IMR-90 (cell line): ENCODE measurements around the gene RASGEF1C. TPM values are rescaled to one million over a fixed set of nuclear protein-coding genes. Genes with fewer than 3 reads are reported as not detected.

Experiments
- ATAC-seq: fragments of 200-7000 bp; cut with Tn5 transposase; 2 replicates; pipeline ENCODE4 v1.9.1; 2020; ENCODE audit warnings: low read depth, mild to moderate bottlenecking, moderate library complexity
- BruUV-seq: library from RNA; stranded (reverse); fragments of 400-500 nt; replicated peaks from 2 replicates; lab custom pipeline; 2021; lab: Mats Ljungman, UMichigan
- CTCF ChIA-PET: fragments of 300-600 bp; formaldehyde crosslinking; extraction: SDS; loops from one replicate; lab custom pipeline; 2021; ENCODE audit warnings: antibody characterized with exemption; lab: Yijun Ruan, JAX
- POLR2A ChIA-PET: fragments of 300-600 bp; sonication (Branson Sonifier 250); formaldehyde crosslinking; loops from one replicate; lab custom pipeline; 2022; ENCODE audit warnings: antibody characterized with exemption; ENCODE audit not compliant: unreplicated experiment; lab: Charles Lee
- DNase-seq: peaks from one replicate; pipeline ENCODE4 v3.0.0; 2013
- H2AFZ ChIP-seq: replicated peaks from 2 replicates; pipeline ENCODE3; 2013; ENCODE audit warnings: low read length, mild to moderate bottlenecking; ENCODE audit not compliant: poor library complexity
- H2AK5ac ChIP-seq: 2 replicates; pipeline ENCODE4 v1.6.1; 2013; ENCODE audit warnings: low read depth, low read length, inconsistent platforms
- H2AK9ac ChIP-seq: replicated peaks from 2 replicates; pipeline ENCODE3; 2013; ENCODE audit warnings: mild to moderate bottlenecking, low read depth, low read length, moderate library complexity; ENCODE audit not compliant: poor library complexity
- H2BK120ac ChIP-seq: 2 replicates; pipeline ENCODE4 v1.6.1; 2013; ENCODE audit warnings: low read depth, low read length, inconsistent platforms
- H2BK15ac ChIP-seq: 3 replicates; pipeline ENCODE4 v1.6.1; 2013; ENCODE audit warnings: low read depth, low read length, inconsistent platforms
- H2BK20ac ChIP-seq: 2 replicates; pipeline ENCODE4 v1.6.1; 2013; ENCODE audit warnings: low read depth, mild to moderate bottlenecking, inconsistent platforms, low read length, moderate library complexity
- H2BK5ac ChIP-seq: 2 replicates; pipeline ENCODE4 v1.6.1; 2013; ENCODE audit warnings: mild to moderate bottlenecking, low read depth, low read length, inconsistent platforms; ENCODE audit not compliant: poor library complexity, severe bottlenecking
- H3K14ac ChIP-seq: replicated peaks from 2 replicates; pipeline ENCODE4 v1.6.1; 2013; ENCODE audit warnings: low read depth, low read length, inconsistent platforms
- H3K18ac ChIP-seq: 2 replicates; pipeline ENCODE4 v1.6.1; 2013; ENCODE audit warnings: low read depth, low read length, control low read depth
- H3K23ac ChIP-seq: 2 replicates; pipeline ENCODE4 v1.6.1; 2013; ENCODE audit warnings: low read depth, low read length, inconsistent platforms
- H3K27ac ChIP-seq: 2 replicates; pipeline ENCODE4 v1.5.1; 2013; ENCODE audit warnings: mild to moderate bottlenecking, control low read depth, low read length; ENCODE audit not compliant: insufficient read depth
- H3K27me3 ChIP-seq: 2 replicates; pipeline ENCODE4 v1.6.1; 2013; ENCODE audit warnings: low read length; ENCODE audit not compliant: control insufficient read depth, insufficient read depth
- H3K36me3 ChIP-seq: 2 replicates; pipeline ENCODE4 v1.6.1; 2013; ENCODE audit warnings: low read length, mixed read lengths; ENCODE audit not compliant: control insufficient read depth, insufficient read depth
- H3K4ac ChIP-seq: 2 replicates; pipeline ENCODE4 v1.6.1; 2013; ENCODE audit warnings: low read depth, low read length, inconsistent platforms
- H3K4me1 ChIP-seq: 2 replicates; pipeline ENCODE4 v1.6.1; 2013; ENCODE audit warnings: low read length, mixed read lengths; ENCODE audit not compliant: control insufficient read depth, insufficient read depth
- H3K4me2 ChIP-seq: 2 replicates; pipeline ENCODE4 v1.6.1; 2013; ENCODE audit warnings: low read depth, mild to moderate bottlenecking, control low read depth, low read length, moderate library complexity
- H3K4me3 ChIP-seq: 2 replicates; pipeline ENCODE4 v1.5.1; 2013; ENCODE audit warnings: low read depth, mild to moderate bottlenecking, control low read depth, low read length, moderate library complexity; ENCODE audit not compliant: insufficient read depth
- H3K56ac ChIP-seq: 2 replicates; pipeline ENCODE4 v1.6.1; 2013; ENCODE audit warnings: low read length, inconsistent platforms; ENCODE audit not compliant: insufficient read depth; ENCODE audit errors: extremely low read depth
- H3K79me1 ChIP-seq, 2 experiments: 2 replicates each; pipeline ENCODE4 v1.6.1; 2013; ENCODE audit warnings: low read length in 2 of 2, inconsistent platforms in 1 of 2, low read depth in 1 of 2
- H3K9ac ChIP-seq: 2 replicates; pipeline ENCODE4 v1.6.1; 2013; ENCODE audit warnings: low read depth, low read length, control low read depth
- H3K9me1 ChIP-seq: 2 replicates; pipeline ENCODE4 v1.6.1; 2013; ENCODE audit warnings: low read length, inconsistent platforms; ENCODE audit not compliant: insufficient read depth
- H3K9me3 ChIP-seq: 2 replicates; pipeline ENCODE4 v1.6.1; 2013; ENCODE audit warnings: low read length; ENCODE audit not compliant: control insufficient read depth, insufficient read depth
- H4K20me1 ChIP-seq: 2 replicates; pipeline ENCODE4 v1.6.1; 2013; ENCODE audit warnings: low read length, inconsistent platforms; ENCODE audit not compliant: insufficient read depth
- H4K5ac ChIP-seq: 2 replicates; pipeline ENCODE4 v1.6.1; 2013; ENCODE audit warnings: mild to moderate bottlenecking, low read depth, low read length, control low read depth
- H4K8ac ChIP-seq, 2 experiments: 2 replicates each; pipeline ENCODE4 v1.6.1; 2013; ENCODE audit warnings: low read depth in 2 of 2, low read length in 2 of 2, control low read depth in 1 of 2, inconsistent platforms in 1 of 2
- H4K91ac ChIP-seq: 2 replicates; pipeline ENCODE4 v1.6.1; 2013; ENCODE audit warnings: low read depth, low read length, inconsistent platforms; ENCODE audit not compliant: insufficient read depth
- BHLHE40 ChIP-seq: fragments of 150-350 bp; IDR thresholded peaks from 2 replicates; pipeline ENCODE4 v1.6.1; 2016; ENCODE audit warnings: mild to moderate bottlenecking, low read depth, low read length
- CEBPB ChIP-seq: IDR thresholded peaks from 2 replicates; pipeline ENCODE4 v1.6.1; 2012; ENCODE audit warnings: low read depth, low read length, improper control_type of control experiment
- CHD1 ChIP-seq: IDR thresholded peaks from 2 replicates; pipeline ENCODE4 v1.6.1; 2012; ENCODE audit warnings: low read depth, low read length, improper control_type of control experiment
- FOS ChIP-seq: fragments of 150-350 bp; IDR thresholded peaks from 2 replicates; pipeline ENCODE4 v1.6.1; 2016; ENCODE audit warnings: low read depth, low read length
- NFE2L2 ChIP-seq: fragments of 150-350 bp; IDR thresholded peaks from 2 replicates; pipeline ENCODE4 v1.6.1; 2016; ENCODE audit warnings: low read depth, mild to moderate bottlenecking, low read length
- POLR2A ChIP-seq: IDR thresholded peaks from 2 replicates; pipeline ENCODE4 v1.6.1; 2012; ENCODE audit warnings: mild to moderate bottlenecking, low read depth, low read length
- RAD21 ChIP-seq: IDR thresholded peaks from 2 replicates; pipeline ENCODE4 v1.6.1; 2012; ENCODE audit warnings: low read length, improper control_type of control experiment
- RFX5 ChIP-seq: IDR thresholded peaks from 2 replicates; pipeline ENCODE4 v1.8.0; 2012; ENCODE audit warnings: low read depth, mild to moderate bottlenecking, low read length, moderate library complexity
- SMC3 ChIP-seq: fragments of 150-350 bp; IDR thresholded peaks from 2 replicates; pipeline ENCODE4 v1.6.1; 2016; ENCODE audit warnings: low read depth, mild to moderate bottlenecking, antibody characterized with exemption, low read length, moderate library complexity
- WGBS, 2 experiments: methylation state at CpG; one replicate each; pipeline versions ENCODE4 v1.1.5 to v1.1.7; 2013; ENCODE audit warnings: missing lambda C conversion rate in 2 of 2; ENCODE audit not compliant: insufficient read length in 1 of 2; ENCODE audit errors: extremely low coverage in 2 of 2; 5-methylcytosine and 5-hydroxymethylcytosine counted together
- dilution Hi-C: fragments of 300-500 bp; cut with HindIII; formaldehyde crosslinking; loops from one replicate; pipeline ENCODE4 v1.14.3; 2018; ENCODE audit warnings: low sequenced_read_pairs; ENCODE audit not compliant: unreplicated experiment
- in situ Hi-C: fragments of 300-500 bp; cut with MboI; formaldehyde crosslinking; loops from 3 replicates; pipeline ENCODE4 v1.14.3; 2019; ENCODE audit warnings: low sequenced_read_pairs, inconsistent platforms, mixed read lengths
- intact Hi-C: fragments of 100-400 bp; cut with micrococcal nuclease; formaldehyde crosslinking; loops from 2 replicates; pipeline ENCODE4 v1.10.0; 2022
- polyA plus RNA-seq, 3 experiments: library from polyadenylated mRNA; depleted of rRNA; stranded (reverse); fragments of >200 nt; gene quantifications; 2 replicates each; pipeline ENCODE4 v1.2.3, GENCODE V29; 2012; ENCODE audit warnings: low replicate concordance in 1 of 3
- total RNA-seq: library from RNA; depleted of rRNA; stranded (reverse); fragments of >200 nt; gene quantifications from 2 replicates; pipeline ENCODE4 v1.2.3, GENCODE V29; 2012
- TF ChIP-seq, protein P1 (sequence below): fragments of 150-350 bp; IDR thresholded peaks from 2 replicates; pipeline ENCODE4 v1.6.1; 2017; ENCODE audit warnings: mild to moderate bottlenecking, antibody characterized with exemption, low read length, low read depth
- TF ChIP-seq, protein P2 (sequence below): fragments of 150-350 bp; IDR thresholded peaks from 2 replicates; pipeline ENCODE4 v1.6.1; 2016; ENCODE audit warnings: low read depth, mild to moderate bottlenecking, low read length, moderate library complexity, borderline replicate concordance

Gene RASGEF1C
- total and polyA plus RNA-seq, 2 of the 4 experiments (the other 2 are of a cell fraction) = not detected

DNA sequence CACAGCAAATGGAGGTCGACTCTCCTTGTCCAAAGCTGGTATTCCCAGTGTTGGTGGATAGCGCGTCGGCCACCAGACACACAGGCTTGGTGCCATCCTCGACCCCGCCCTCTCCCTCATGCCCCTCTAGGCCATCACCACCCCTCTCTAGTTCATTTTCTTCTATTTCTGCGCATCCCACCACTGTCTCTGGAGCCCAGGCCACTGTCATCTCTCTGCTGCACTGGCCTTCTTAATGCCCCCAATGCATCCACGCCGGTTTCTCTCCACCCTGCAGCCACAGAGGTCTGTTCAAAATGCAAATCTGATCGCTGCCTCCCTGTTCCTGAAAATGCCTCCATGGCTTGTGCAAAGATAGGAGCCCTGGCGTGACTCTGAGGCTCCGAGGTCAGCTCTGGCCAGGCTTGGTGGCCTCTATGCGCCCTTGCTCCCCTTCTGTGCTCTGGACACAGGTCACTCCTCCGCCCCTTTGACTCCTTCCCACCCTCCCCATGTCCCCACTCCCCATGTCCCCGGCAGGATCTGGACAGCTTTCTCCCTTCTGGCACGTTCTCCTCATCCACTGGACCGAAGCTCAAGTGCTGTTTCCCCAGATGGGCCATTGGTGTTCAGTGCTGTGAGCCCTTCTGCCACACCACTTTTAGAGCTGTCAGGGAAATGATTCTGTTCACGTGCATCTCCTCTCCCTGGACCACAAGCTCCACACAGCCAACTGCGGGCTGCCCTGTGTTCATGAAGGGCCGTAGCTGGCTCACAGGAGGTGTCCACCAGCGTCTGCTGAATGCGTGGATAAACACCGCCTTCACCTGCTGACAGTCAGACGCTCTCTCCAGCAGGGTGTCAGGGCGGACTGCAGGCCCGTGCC is 77.9 kb downstream of the RASGEF1C start:
- Histone ChIP-seq H3K4me1 (peaks cover 2% of the 10 kb centered on the region; the same call in 1 of the 2 replicates), H2AK5ac (no peak overlapping the region), H3K27ac (no peak overlapping the region), H3K56ac (no peak overlapping the region), H3K23ac (no peak overlapping the region), H2BK15ac (no peak overlapping the region), H3K9me3 (no peaks in the 10 kb centered on the region), H3K4me2 (no peak overlapping the region), H3K18ac (no peak overlapping the region), H3K14ac (no peak overlapping the region), H4K91ac (no peak overlapping the region), H4K5ac (no peak overlapping the region), H3K4ac (no peak overlapping the region), H2AK9ac (no peak overlapping the region), H3K36me3 (no peaks in the 10 kb centered on the region), H3K27me3 (peaks cover 28% of the 10 kb centered on the region), H3K4me3 (no peak overlapping the region), H2BK5ac (no peak overlapping the region), H2BK120ac (no peak overlapping the region), H2AFZ (no peak overlapping the region), H4K20me1 (no peaks in the 10 kb centered on the region; the same call in 1 of the 2 replicates), H3K79me1 (no peaks in the 10 kb centered on the region), H3K9ac (no peak overlapping the region), H3K9me1 (no peaks in the 10 kb centered on the region), H2BK20ac (no peak overlapping the region), H4K8ac (no peak overlapping the region)
- dilution Hi-C loops (no loop called here), in situ Hi-C loops (loop anchor here (25.0 kb wide), 1 partner anchor 331 kb away; no protein-coding TSS in a partner anchor), intact Hi-C loops (no loop called here)
- no TSS peak for BruUV-seq
- ChIA-PET POLR2A (no interaction called here), CTCF (no interaction called here)
- ATAC-seq (no peak), DNase-seq (no peak)
- WGBS, 2 experiments = 75% methylated on average over 17 of the region's 26 CpGs; no CpG with 5 or more reads in 1 of the 2 experiments
- TF ChIP-seq RAD21 = no peak
- no peak for TF ChIP-seq CHD1
- no peak for TF ChIP-seq NFE2L2
- no peak for TF ChIP-seq BHLHE40
- TF ChIP-seq POLR2A = no peak
- TF ChIP-seq SMC3 = no peak
- no peak for TF ChIP-seq RFX5
- TF ChIP-seq CEBPB = no peak
- no peak for TF ChIP-seq FOS
- TF ChIP-seq, protein P1, sequence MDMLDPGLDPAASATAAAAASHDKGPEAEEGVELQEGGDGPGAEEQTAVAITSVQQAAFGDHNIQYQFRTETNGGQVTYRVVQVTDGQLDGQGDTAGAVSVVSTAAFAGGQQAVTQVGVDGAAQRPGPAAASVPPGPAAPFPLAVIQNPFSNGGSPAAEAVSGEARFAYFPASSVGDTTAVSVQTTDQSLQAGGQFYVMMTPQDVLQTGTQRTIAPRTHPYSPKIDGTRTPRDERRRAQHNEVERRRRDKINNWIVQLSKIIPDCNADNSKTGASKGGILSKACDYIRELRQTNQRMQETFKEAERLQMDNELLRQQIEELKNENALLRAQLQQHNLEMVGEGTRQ = no peak
- TF ChIP-seq, protein P2, sequence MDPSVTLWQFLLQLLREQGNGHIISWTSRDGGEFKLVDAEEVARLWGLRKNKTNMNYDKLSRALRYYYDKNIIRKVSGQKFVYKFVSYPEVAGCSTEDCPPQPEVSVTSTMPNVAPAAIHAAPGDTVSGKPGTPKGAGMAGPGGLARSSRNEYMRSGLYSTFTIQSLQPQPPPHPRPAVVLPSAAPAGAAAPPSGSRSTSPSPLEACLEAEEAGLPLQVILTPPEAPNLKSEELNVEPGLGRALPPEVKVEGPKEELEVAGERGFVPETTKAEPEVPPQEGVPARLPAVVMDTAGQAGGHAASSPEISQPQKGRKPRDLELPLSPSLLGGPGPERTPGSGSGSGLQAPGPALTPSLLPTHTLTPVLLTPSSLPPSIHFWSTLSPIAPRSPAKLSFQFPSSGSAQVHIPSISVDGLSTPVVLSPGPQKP = no peak
